Measurements from ENCODE around the gene COX7B2. TPM values are rescaled to one million over a fixed set of nuclear protein-coding genes. Genes with fewer than 3 reads are reported as not detected.

Gene COX7B2
- total and polyA plus RNA-seq, 2 donors (not counting 1 experiment from before 2014, with no cell fraction given), result not detected

GRCh38 chr4:46844325-46844917, 64.6 kb downstream of the COX7B2 start:
- Histone ChIP-seq H3K9me3 (ENCODE audit: control extremely low read depth in 1 of 3, control insufficient read depth in 2 of 3, insufficient read depth in 1 of 3, low read length in 2 of 3) (no peaks in the 10 kb centered on the region), H2AFZ (ENCODE audit: insufficient read depth, low read depth, low read length, poor library complexity, severe bottlenecking) (no peak overlapping the region), H3K4me1 (ENCODE audit: control insufficient read depth in 2 of 2, insufficient read depth in 2 of 2, low read length in 2 of 2) (no peaks in the 10 kb centered on the region), H3K27ac (ENCODE audit: low read length in 2 of 2) (no peak overlapping the region), H4K20me1 (ENCODE audit: control insufficient read depth, insufficient read depth, low read length, poor library complexity, severe bottlenecking) (no peaks in the 10 kb centered on the region), H3K4me2 (replicated peaks; ENCODE audit: low read depth, low read length, poor library complexity, severe bottlenecking) (no peak overlapping the region), H3K27me3 (replicated peaks in 1 of 4; ENCODE audit: control extremely low read depth in 1 of 4, control insufficient read depth in 3 of 4, insufficient read depth in 4 of 4, low read length in 3 of 4) (no peaks in the 10 kb centered on the region), H3K9ac (ENCODE audit: low read length) (no peak overlapping the region), H3K36me3 (replicated peaks in 1 of 2; ENCODE audit: control extremely low read depth in 1 of 2, control insufficient read depth in 1 of 2, extremely low read depth in 1 of 2, insufficient read depth in 2 of 2, low read length in 1 of 2) (no peaks in the 10 kb centered on the region), H3K79me2 (ENCODE audit: control insufficient read depth, insufficient read depth, low read length) (no peaks in the 10 kb centered on the region), H3K4me3 (ENCODE audit: control extremely low read depth in 1 of 5, extremely low read depth in 1 of 5, insufficient read depth in 1 of 5, low read depth in 2 of 5, low read length in 4 of 5) (no peak overlapping the region)
- Mint-ChIP-seq H3K4me1 (no peaks in the 10 kb centered on the region), H3K4me3 (no peak overlapping the region), H3K27me3 (no peaks in the 10 kb centered on the region), H3K27ac (no peak overlapping the region), H3K9me3 (ENCODE audit: insufficient read depth) (no peaks in the 10 kb centered on the region)
- WGBS (ENCODE audit: insufficient coverage), result no CpG with 5 or more reads among the region's 8 CpGs
- TF ChIP-seq, protein P1, sequence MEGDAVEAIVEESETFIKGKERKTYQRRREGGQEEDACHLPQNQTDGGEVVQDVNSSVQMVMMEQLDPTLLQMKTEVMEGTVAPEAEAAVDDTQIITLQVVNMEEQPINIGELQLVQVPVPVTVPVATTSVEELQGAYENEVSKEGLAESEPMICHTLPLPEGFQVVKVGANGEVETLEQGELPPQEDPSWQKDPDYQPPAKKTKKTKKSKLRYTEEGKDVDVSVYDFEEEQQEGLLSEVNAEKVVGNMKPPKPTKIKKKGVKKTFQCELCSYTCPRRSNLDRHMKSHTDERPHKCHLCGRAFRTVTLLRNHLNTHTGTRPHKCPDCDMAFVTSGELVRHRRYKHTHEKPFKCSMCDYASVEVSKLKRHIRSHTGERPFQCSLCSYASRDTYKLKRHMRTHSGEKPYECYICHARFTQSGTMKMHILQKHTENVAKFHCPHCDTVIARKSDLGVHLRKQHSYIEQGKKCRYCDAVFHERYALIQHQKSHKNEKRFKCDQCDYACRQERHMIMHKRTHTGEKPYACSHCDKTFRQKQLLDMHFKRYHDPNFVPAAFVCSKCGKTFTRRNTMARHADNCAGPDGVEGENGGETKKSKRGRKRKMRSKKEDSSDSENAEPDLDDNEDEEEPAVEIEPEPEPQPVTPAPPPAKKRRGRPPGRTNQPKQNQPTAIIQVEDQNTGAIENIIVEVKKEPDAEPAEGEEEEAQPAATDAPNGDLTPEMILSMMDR (IDR thresholded peaks at IDR 0.05), result peak; percentile 72
- TF ChIP-seq EZH2 (IDR thresholded peaks at IDR 0.05; ENCODE audit: borderline replicate concordance, insufficient read depth, low read depth, low read length, poor library complexity, severe bottlenecking), result no peak
- POLR2A ChIA-PET, result no interaction called here
- intact Hi-C loops (cut with micrococcal nuclease), result no loop called here
- ATAC-seq (ENCODE audit: low read depth), result no peak
- CTCF ChIA-PET, result interaction anchor here (0.6 to 1.0 kb wide), 5 partner anchors 9 to 539 kb away, joined by 3 to 5 read pairs (median 4); no protein-coding TSS in a partner anchor
- peak; percentile 46 for DNase-seq

GRCh38 chr4:46839128-46839527, 69.9 kb downstream of the COX7B2 start:
- ChIA-PET POLR2A (no interaction called here), CTCF (no interaction called here)
- Histone ChIP-seq H3K36me3 (replicated peaks in 1 of 2; ENCODE audit: control extremely low read depth in 1 of 2, control insufficient read depth in 1 of 2, extremely low read depth in 1 of 2, insufficient read depth in 2 of 2, low read length in 1 of 2) (no peaks in the 10 kb centered on the region), H3K4me2 (replicated peaks; ENCODE audit: low read depth, low read length, poor library complexity, severe bottlenecking) (no peak overlapping the region), H3K27me3 (replicated peaks in 1 of 4; ENCODE audit: control extremely low read depth in 1 of 4, control insufficient read depth in 3 of 4, insufficient read depth in 4 of 4, low read length in 3 of 4) (no peaks in the 10 kb centered on the region), H4K20me1 (ENCODE audit: control insufficient read depth, insufficient read depth, low read length, poor library complexity, severe bottlenecking) (no peaks in the 10 kb centered on the region), H3K27ac (ENCODE audit: low read length in 2 of 2) (no peak overlapping the region), H3K9ac (ENCODE audit: low read length) (no peak overlapping the region), H3K4me1 (ENCODE audit: control insufficient read depth in 2 of 2, insufficient read depth in 2 of 2, low read length in 2 of 2) (no peaks in the 10 kb centered on the region), H3K4me3 (ENCODE audit: control extremely low read depth in 1 of 5, extremely low read depth in 1 of 5, insufficient read depth in 1 of 5, low read depth in 2 of 5, low read length in 4 of 5) (no peak overlapping the region), H3K9me3 (ENCODE audit: control extremely low read depth in 1 of 3, control insufficient read depth in 2 of 3, insufficient read depth in 1 of 3, low read length in 2 of 3) (no peaks in the 10 kb centered on the region), H2AFZ (ENCODE audit: insufficient read depth, low read depth, low read length, poor library complexity, severe bottlenecking) (no peak overlapping the region), H3K79me2 (ENCODE audit: control insufficient read depth, insufficient read depth, low read length) (no peaks in the 10 kb centered on the region)
- H3K9me3 Mint-ChIP-seq (ENCODE audit: insufficient read depth), result no peaks in the 10 kb centered on the region
- TF ChIP-seq, protein P1 (IDR thresholded peaks at IDR 0.05), result no peak
- no peak for TF ChIP-seq EZH2 (IDR thresholded peaks at IDR 0.05; ENCODE audit: borderline replicate concordance, insufficient read depth, low read depth, low read length, poor library complexity, severe bottlenecking)
- no peak for DNase-seq
- WGBS (ENCODE audit: insufficient coverage), result 100% methylated on average over 1 of the region's 1 CpG
- no peak overlapping the region for H3K27ac Mint-ChIP-seq
- no peak for ATAC-seq (ENCODE audit: low read depth)
- intact Hi-C loops (cut with micrococcal nuclease), result no loop called here
- H3K4me1 Mint-ChIP-seq, result no peaks in the 10 kb centered on the region
- H3K27me3 Mint-ChIP-seq, result no peaks in the 10 kb centered on the region
- H3K4me3 Mint-ChIP-seq, result no peak overlapping the region

Measured in B cell (primary cell).